Smooth muscle cell (in vitro differentiated cells): ENCODE measurements around the gene MYH4. TPM values are rescaled to one million over a fixed set of nuclear protein-coding genes. Genes with fewer than 3 reads are reported as not detected.

Experiments
- DNase-seq: peaks from one replicate; lab custom pipeline; 2025; ENCODE audit not compliant: unreplicated experiment; lab: John Stamatoyannopoulos, UW
- H2AFZ ChIP-seq: fragments of 200-600 bp; sonication (generic); 2 replicates; pipeline ENCODE4 v1.6.0; 2016; ENCODE audit warnings: antibody characterized with exemption, low read depth, mild to moderate bottlenecking
- H3F3A ChIP-seq: fragments of 200-600 bp; sonication (generic); 2 replicates; pipeline ENCODE4 v1.6.0; 2017; ENCODE audit warnings: antibody characterized with exemption, low read depth
- H3K27ac ChIP-seq: fragments of 200-600 bp; sonication (generic); 2 replicates; pipeline ENCODE4 v1.5.1; 2016; ENCODE audit warnings: low read depth, mild to moderate bottlenecking
- H3K27me3 ChIP-seq: fragments of 200-600 bp; sonication (generic); 2 replicates; pipeline ENCODE4 v1.6.1; 2016; ENCODE audit warnings: low read depth, mild to moderate bottlenecking
- H3K36me3 ChIP-seq: fragments of 200-600 bp; sonication (generic); 2 replicates; pipeline ENCODE4 v1.5.1; 2016; ENCODE audit warnings: low read depth
- H3K4me1 ChIP-seq: fragments of 200-600 bp; sonication (generic); 2 replicates; pipeline ENCODE4 v1.5.1; 2016; ENCODE audit warnings: low read depth
- H3K4me2 ChIP-seq: fragments of 200-600 bp; sonication (generic); 2 replicates; pipeline ENCODE4 v1.6.0; 2016; ENCODE audit warnings: mild to moderate bottlenecking
- H3K4me3 ChIP-seq: fragments of 200-600 bp; sonication (generic); 2 replicates; pipeline ENCODE4 v1.5.1; 2016; ENCODE audit warnings: mild to moderate bottlenecking
- H3K79me2 ChIP-seq: fragments of 200-600 bp; sonication (generic); 2 replicates; pipeline ENCODE4 v1.6.0; 2016; ENCODE audit warnings: low read depth, mild to moderate bottlenecking
- H3K9ac ChIP-seq: fragments of 200-600 bp; sonication (generic); 2 replicates; pipeline ENCODE4 v1.6.0; 2016; ENCODE audit warnings: low read depth
- H3K9me3 ChIP-seq: fragments of 200-600 bp; sonication (generic); replicated peaks from 2 replicates; pipeline ENCODE4 v1.5.1; 2016; ENCODE audit warnings: low read depth
- H4K20me1 ChIP-seq: fragments of 200-600 bp; sonication (generic); 2 replicates; pipeline ENCODE4 v1.6.0; 2016; ENCODE audit warnings: low read depth
- CTCF ChIP-seq: fragments of 200-600 bp; sonication (generic); IDR thresholded peaks from 2 replicates; pipeline ENCODE4 v1.5.1; 2017; ENCODE audit warnings: borderline replicate concordance, mild to moderate bottlenecking, antibody characterized with exemption; ENCODE audit not compliant: insufficient read depth, poor library complexity, severe bottlenecking
- WGBS: methylation state at CpG from one replicate; pipeline ENCODE4 v1.1.7; 2016; ENCODE audit warnings: low lambda C conversion rate; 5-methylcytosine and 5-hydroxymethylcytosine counted together
- polyA plus RNA-seq: library from polyadenylated mRNA; unstranded; fragments of >200 nt; fragmentation: Nextera tagmentation; extraction: Ambion mirVana; gene quantifications from 2 replicates; pipeline ENCODE4 v1.2.1, GENCODE V29; 2016
- total RNA-seq: library from RNA; depleted of rRNA; stranded (reverse); fragments of >200 nt; gene quantifications from 2 replicates; pipeline ENCODE4 v1.2.3, GENCODE V29; 2014

The MYH4 gene
- total and polyA plus RNA-seq, 2 experiments from 2014 or later = not detected

- H3K9ac ChIP-seq = no peak overlapping the region
- no peaks in the 10 kb centered on the region for H3F3A ChIP-seq
- no peak overlapping the region for H3K4me2 ChIP-seq
- no peak overlapping the region for H2AFZ ChIP-seq
- no peak overlapping the region for H3K27ac ChIP-seq
- no peaks in the 10 kb centered on the region for H4K20me1 ChIP-seq
- no peak for TF ChIP-seq CTCF
- H3K27me3 ChIP-seq = no peaks in the 10 kb centered on the region
- no peak overlapping the region for H3K4me3 ChIP-seq
- no peaks in the 10 kb centered on the region for H3K4me1 ChIP-seq
- H3K36me3 ChIP-seq = no peaks in the 10 kb centered on the region
- no peaks in the 10 kb centered on the region for H3K9me3 ChIP-seq
- 87% methylated on average over 2 of the region's 2 CpGs for WGBS
- no peaks in the 10 kb centered on the region for H3K79me2 ChIP-seq
- DNase-seq = no peak
Observed at GRCh38 chr17:10421211-10421610, 48.1 kb downstream of the MYH4 start.

- Histone ChIP-seq H2AFZ (no peak overlapping the region), H3K27ac (no peak overlapping the region), H3K4me3 (no peak overlapping the region), H3K9ac (no peak overlapping the region), H3K27me3 (no peaks in the 10 kb centered on the region), H3K4me2 (no peak overlapping the region), H3K79me2 (no peaks in the 10 kb centered on the region), H3K36me3 (no peaks in the 10 kb centered on the region), H3K9me3 (no peaks in the 10 kb centered on the region), H4K20me1 (no peaks in the 10 kb centered on the region), H3K4me1 (no peaks in the 10 kb centered on the region), H3F3A (no peaks in the 10 kb centered on the region)
- no peak for TF ChIP-seq CTCF
- DNase-seq = no peak
- 46% methylated on average over 2 of the region's 2 CpGs for WGBS
Observed at GRCh38 chr17:10420811-10421210, 48.5 kb downstream of the MYH4 start.

GRCh38 chr17:10417431-10417830, 51.9 kb downstream of the MYH4 start:
- no peak for DNase-seq
- TF ChIP-seq CTCF = no peak
- Histone ChIP-seq H3K36me3 (no peaks in the 10 kb centered on the region), H4K20me1 (no peaks in the 10 kb centered on the region), H2AFZ (no peak overlapping the region), H3K79me2 (no peaks in the 10 kb centered on the region), H3K4me2 (no peak overlapping the region), H3K27me3 (no peaks in the 10 kb centered on the region), H3K4me1 (no peaks in the 10 kb centered on the region), H3K27ac (no peak overlapping the region), H3F3A (no peaks in the 10 kb centered on the region), H3K9me3 (no peaks in the 10 kb centered on the region), H3K4me3 (no peak overlapping the region), H3K9ac (no peak overlapping the region)
- WGBS = 90% methylated on average over 3 of the region's 3 CpGs

- no peak for DNase-seq
- H3K9ac ChIP-seq = no peak overlapping the region
- no peak for TF ChIP-seq CTCF
- no peak overlapping the region for H3K4me3 ChIP-seq
- no peaks in the 10 kb centered on the region for H3K4me1 ChIP-seq
- no peak overlapping the region for H3K4me2 ChIP-seq
- H3K36me3 ChIP-seq = no peaks in the 10 kb centered on the region
- no peak overlapping the region for H3K27ac ChIP-seq
- no peaks in the 10 kb centered on the region for H3K9me3 ChIP-seq
- no peaks in the 10 kb centered on the region for H3K79me2 ChIP-seq
- H4K20me1 ChIP-seq = no peaks in the 10 kb centered on the region
- 69% methylated on average over 4 of the region's 4 CpGs for WGBS
- H3F3A ChIP-seq = no peaks in the 10 kb centered on the region
- no peaks in the 10 kb centered on the region for H3K27me3 ChIP-seq
- H2AFZ ChIP-seq = no peak overlapping the region
Observed at GRCh38 chr17:10415161-10415560, 54.2 kb downstream of the MYH4 start.
